ENCODE results near the gene CMSS1.

Gene CMSS1

DNA sequence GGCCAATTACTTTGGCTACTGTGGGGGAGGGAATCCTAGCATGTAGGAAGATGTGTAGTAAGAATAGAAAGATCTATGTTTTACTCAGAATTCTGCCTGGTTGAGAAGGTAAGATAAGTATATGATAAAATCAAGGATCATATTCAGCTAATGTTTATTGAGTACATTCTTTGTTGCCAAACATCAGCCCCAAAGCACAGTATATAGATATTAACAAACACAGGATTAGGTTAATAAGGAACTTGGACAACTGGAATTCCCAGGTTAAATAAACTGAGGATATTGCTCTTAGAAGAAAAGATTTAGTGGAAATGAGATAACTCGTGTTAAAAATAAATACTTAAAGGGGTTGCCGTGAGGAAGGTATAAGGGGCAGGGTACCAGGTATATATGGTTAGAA, 167.0 kb downstream of the CMSS1 start:
- DNase-seq (ENCODE audit: low read depth, low spot score) = no peak

- no peak for DNase-seq (ENCODE audit: low read depth, low spot score)
These were observed 172.5 kb downstream of the CMSS1 start for GRCh38 chr3:99990179-99990578.

DNA sequence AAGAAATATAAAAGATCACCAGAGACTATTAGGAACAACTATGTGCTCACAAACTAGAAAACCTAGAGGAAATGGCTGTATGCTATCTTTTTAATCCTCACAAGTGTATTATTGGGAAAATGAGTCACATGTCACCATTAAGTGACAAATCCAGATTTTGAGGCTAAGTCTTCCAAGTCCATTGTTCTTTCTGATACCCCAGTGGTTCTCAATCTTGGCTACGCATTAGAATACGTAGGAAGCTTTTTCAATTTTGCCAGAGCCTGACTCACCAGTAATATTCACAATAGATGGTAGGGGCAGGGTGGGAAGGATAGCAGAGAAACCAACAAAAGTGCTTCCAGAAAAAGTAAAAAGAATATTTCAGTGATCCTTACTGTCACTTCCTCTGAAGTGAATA, 179.6 kb downstream of the CMSS1 start:
- DNase-seq (ENCODE audit: low read depth, low spot score) = no peak

GRCh38 chr3:99999536-99999935, 181.9 kb downstream of the CMSS1 start:
- DNase-seq (ENCODE audit: low read depth, low spot score) = no peak

GRCh38 chr3:100001083-100001482, 183.4 kb downstream of the CMSS1 start:
- no peak for DNase-seq (ENCODE audit: low read depth, low spot score)

DNA sequence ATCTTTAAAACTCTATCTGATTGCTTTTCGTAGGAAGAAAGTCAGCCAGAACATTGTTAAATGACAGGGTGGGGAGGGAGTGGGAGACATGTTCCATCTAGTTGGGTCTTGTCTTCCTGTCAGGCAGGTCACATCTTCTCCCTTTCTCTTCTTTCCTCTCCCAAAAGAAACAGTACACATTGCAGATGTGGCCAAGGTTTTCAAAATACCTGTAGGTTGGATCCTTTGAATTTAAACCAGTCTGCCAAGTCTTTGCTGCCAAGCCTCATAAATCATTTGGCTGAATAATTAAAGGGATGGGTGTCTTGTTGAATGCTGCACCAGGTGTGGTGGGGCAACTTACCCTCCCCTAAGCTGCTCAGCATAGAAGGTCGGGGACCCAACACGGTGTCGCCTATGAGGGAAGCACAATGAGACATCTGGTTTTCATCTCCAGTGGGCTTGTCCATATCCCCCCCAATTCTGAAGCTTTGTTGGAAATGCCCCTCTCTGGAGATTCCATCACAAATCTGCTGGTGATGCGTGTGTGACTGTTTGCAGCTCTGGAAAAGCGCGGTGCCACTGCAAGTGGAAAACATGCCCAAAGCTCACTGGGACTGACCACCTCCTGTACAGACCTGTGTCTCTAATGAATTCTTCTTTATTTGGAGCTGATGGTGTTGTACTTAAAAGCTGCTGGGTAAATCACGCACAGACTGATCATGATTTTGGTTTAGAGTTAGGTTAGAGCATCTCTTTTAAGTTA, 184.0 kb downstream of the CMSS1 start:
- DNase-seq (ENCODE audit: low read depth, low spot score) = no peak

GRCh38 chr3:100002599-100003350, 185.1 kb downstream of the CMSS1 start:
- no peak for DNase-seq (ENCODE audit: low read depth, low spot score)

DNA sequence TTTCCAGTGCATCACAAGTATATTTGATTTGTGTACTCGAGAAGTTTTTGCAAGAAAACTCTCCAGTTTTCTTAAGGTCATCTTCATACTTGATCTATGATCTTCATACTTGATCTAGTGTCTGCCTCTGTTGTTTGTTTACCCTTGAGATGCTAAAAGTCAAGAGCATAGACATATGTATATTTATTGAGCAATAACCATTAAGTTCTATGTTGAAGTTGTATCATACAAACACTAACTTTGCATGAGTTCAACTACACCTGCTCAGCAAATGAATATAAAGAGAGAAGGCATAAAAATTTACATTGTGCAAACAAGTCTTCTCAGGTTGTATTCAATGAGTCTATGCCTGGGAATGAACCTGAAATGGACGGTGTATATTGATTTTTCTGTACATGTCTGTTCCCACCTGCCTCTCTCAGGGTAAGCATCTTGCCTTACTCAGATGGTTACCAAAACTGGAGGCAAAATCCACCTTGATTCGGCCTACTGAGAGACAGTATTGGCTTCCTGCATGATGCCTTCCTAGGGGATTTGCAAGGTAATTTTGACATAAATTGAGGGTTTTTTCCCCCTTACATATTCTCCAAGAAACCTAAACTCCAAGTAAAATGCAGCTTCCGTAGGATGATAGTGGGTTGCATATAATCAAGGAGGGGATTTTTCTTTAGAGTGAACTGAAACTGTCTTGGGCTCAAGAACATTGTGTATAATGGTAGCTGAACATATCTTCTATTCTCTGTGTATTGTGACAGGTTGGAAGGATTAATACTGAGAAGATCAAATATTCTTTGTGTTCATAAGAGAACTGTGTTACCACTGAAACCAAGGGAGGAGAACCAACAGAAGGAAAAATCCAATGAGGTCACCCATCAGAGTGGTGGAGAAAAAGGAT, 186.2 kb downstream of the CMSS1 start:
- no peak for DNase-seq (ENCODE audit: low read depth, low spot score)

DNA sequence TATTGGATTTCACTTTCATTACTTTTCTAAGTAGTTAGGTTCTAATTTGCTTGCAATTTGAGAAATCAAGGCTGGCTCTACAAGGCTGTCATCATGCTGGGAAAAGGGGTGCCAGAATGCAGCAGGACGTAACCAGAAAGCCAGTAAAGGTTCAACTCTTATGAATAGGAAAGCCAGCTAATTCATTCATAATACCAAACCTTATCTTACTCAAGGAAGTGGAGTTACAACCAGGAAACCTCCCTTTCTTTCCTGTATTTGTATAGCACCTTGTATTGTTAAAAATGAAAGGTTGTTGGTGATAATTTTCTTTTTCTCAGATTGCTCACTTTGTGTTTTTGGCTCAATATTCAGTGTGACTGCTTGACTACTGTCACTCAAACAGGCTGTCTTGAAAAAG, 187.3 kb downstream of the CMSS1 start:
- no peak for DNase-seq (ENCODE audit: low read depth, low spot score)

GRCh38 chr3:100005665-100006393, 188.2 kb downstream of the CMSS1 start:
- no peak for DNase-seq (ENCODE audit: low read depth, low spot score)

DNA sequence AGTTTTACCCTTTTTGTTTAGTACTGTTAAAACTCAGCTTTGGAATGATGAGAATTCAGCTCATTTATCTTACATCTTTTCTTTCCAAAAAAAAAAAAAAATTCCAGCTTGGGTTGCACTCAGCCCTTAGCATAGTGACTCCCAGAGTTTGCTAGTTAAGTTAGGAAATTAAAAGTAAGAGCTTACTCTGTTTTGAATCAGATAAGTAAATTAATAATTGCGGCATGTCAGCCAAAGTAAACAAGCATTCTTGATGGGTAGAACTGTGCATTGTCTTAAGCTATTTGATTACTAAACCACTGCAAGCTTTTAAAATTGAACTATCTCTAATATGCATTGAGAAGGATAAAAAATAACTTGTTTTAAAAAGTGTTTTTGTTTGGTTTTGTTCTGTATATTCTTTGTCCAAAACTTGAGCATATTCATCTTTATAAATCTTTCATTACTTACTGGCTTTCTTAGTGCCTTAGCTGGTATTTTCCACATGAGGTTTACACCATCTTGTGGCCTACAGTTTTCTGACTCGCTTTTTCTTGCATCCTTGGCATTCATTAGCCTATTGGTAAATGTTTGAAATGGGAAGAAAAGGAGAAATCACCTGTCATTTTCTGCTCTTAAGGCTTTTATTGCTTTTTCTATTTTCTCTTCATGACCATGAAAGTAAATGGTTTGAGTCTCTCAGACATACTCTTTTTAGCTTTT, 189.1 kb downstream of the CMSS1 start:
- no peak for DNase-seq (ENCODE audit: low read depth, low spot score)

DNA sequence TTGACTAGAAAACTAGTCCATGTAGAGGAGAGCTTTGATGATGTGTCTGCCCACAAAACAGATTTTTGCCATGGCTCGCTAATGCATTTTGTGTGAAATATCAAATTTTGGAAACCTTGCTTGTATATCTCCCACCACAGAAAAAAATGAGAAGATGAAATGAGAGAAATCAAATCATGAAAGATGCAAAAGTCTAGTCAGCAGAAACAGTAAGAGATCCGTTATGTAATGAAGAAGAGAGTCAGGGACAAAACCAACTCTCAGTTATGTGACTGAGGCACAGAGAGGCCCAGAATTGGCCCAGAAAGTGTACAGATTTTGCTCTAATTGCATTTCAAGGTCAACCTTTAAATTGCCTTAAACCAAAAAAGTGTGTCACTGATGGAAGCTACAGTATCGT, 189.7 kb downstream of the CMSS1 start:
- no peak for DNase-seq (ENCODE audit: low read depth, low spot score)

DNA sequence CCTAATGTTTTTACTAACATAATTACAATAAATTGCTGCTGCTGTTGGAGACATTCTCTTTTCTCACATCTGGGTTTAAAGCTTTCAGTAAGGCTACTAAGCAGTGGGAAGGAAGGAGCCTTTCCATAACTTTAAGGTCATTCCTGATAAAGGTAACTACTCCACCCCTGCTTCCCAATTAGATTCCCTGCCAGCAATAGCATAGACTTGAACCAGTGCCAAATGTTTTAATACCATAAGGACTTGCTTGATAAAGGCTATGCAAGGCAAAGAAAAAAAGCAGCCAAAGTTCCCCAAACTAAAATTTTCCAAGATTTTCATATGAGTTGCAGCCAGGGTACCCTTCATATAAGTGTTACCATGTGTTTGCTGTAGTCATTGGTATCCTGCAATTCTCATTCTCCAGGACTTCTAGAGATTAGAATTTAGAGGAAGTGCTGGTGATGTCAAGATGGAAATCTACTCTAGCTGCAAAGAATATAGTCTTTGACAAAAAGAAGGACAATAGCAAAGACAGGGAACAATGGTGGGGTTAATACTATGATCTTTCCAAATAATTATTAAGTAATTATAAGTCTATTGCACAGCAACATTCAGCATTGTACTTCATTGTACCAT, 190.5 kb downstream of the CMSS1 start:
- DNase-seq (ENCODE audit: low read depth, low spot score) = no peak

GRCh38 chr3:100009276-100010086, 191.8 kb downstream of the CMSS1 start:
- DNase-seq (ENCODE audit: low read depth, low spot score) = no peak

DNA sequence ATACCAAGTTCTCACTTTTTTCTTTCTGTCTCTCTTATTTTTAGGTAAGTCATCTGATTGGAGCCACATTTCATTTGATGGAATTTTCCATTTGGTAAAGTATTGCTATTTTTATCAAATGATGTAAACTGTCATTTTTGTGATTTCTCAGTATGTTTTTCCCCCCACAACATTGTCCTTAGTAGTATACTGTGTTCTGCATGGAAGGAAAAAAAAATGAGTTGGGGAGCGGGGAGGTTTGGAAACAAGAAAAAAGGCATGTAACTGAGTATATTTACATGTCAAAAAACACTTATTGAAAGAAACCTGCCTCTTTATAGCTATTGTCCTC, 192.4 kb downstream of the CMSS1 start:
- no peak for DNase-seq (ENCODE audit: low read depth, low spot score)

GRCh38 chr3:100018806-100019205, 201.1 kb downstream of the CMSS1 start:
- DNase-seq (ENCODE audit: low read depth, low spot score) = no peak

GRCh38 chr3:100019719-100020118, 202.1 kb downstream of the CMSS1 start:
- no peak for DNase-seq (ENCODE audit: low read depth, low spot score)

DNA sequence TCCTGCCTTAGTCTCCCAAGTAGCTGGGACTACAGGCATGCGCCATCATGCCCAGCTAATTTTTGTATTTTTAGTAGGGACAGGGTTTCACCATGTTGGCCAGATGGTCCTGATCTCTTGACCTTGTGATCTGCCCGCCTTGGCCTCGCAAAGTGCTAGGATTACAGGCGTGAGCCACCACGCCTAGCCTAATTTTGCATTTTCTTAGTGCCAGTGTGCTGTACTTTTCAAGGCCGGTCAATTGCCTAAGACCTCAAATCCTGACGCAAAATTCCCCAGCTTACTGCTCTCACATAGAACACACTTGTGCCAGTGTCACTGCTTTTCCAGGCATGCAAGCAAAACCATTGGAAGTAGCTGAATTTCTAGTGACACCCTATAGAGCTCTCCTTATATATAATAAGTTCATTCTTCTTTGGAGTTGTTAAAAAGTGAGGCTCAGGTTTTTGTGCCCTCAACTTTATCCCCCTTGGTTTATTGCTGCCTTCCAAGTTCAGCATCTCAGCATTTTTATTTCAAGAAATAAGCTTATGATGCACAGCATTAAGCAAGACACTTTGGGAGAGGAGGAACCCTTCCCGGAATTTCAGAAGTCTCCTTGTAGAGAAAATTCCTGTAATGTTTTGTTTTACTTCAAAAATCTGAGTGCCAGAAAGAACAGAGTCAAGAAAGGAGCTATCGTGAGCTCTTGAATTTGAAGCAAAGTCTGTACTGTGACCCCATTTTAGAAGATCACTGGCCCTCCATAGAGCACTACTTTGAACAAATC, 203.4 kb downstream of the CMSS1 start:
- DNase-seq (ENCODE audit: low read depth, low spot score) = no peak

DNA sequence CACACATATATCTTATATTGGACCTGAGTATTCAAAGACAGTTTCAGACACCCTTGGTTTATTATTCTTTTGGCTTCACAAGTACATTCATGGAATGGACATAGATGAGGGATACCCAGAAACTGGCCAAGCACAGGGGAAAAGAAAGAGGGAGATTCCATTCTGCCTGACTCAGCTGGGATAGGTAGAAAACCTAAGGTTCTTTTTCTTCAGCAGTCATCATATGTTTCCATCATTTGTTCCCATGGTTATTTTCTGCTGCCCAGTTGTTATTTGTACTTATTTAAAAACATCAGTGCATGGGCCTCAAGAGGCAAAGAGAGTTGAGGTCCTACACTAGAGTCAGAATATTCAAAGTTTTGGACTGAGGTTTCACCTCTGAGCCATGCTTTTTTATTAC, 204.8 kb downstream of the CMSS1 start:
- no peak for DNase-seq (ENCODE audit: low read depth, low spot score)

All from iPS DF 19.7 (cell line).